Chondrocyte (in vitro differentiated cells): ENCODE measurements around the gene AASDH. TPM values are rescaled to one million over a fixed set of nuclear protein-coding genes. Genes with fewer than 3 reads are reported as not detected.

Experiments used
- DNase-seq: peaks from one replicate; pipeline ENCODE4 v3.0.0; 2021; ENCODE audit warnings: mixed read lengths, low spot score
- H3K27ac Mint-ChIP-seq: one replicate; pipeline ENCODE4 v1.8.0; 2021; ENCODE audit warnings: mild to moderate bottlenecking, moderate library complexity, mixed read lengths; ENCODE audit not compliant: unreplicated experiment
- H3K27me3 Mint-ChIP-seq: 2 replicates; pipeline ENCODE4 v1.8.0; 2021; ENCODE audit warnings: low read depth, mixed read lengths
- H3K36me3 Mint-ChIP-seq: 2 replicates; pipeline ENCODE4 v1.8.0; 2021; ENCODE audit warnings: low read depth, mixed read lengths
- H3K4me1 Mint-ChIP-seq: 2 replicates; pipeline ENCODE4 v1.8.0; 2021; ENCODE audit warnings: low read depth, mild to moderate bottlenecking, mixed read lengths
- H3K4me3 Mint-ChIP-seq: one replicate; pipeline ENCODE4 v1.8.0; 2021; ENCODE audit warnings: mild to moderate bottlenecking, moderate library complexity, mixed read lengths; ENCODE audit not compliant: unreplicated experiment
- H3K9me3 Mint-ChIP-seq: 2 replicates; pipeline ENCODE4 v1.8.0; 2021; ENCODE audit warnings: low read depth, mixed read lengths
- total RNA-seq: library from RNA; stranded (reverse); gene quantifications from 3 replicates; pipeline ENCODE4 v1.2.1, GENCODE V29; 2021
- TF ChIP-seq, protein P1 (sequence below): fragments of 200-600 bp; sonication (generic); IDR thresholded peaks from 2 replicates; pipeline ENCODE4 v1.5.0; 2021; ENCODE audit warnings: antibody characterized with exemption, mild to moderate bottlenecking, moderate library complexity

Gene AASDH
- total RNA-seq, 1 donor from 2014 or later = 7.9 TPM

- Mint-ChIP-seq H3K27ac (no peak overlapping the region), H3K27me3 (no peaks in the 10 kb centered on the region), H3K4me3 (no peak overlapping the region), H3K4me1 (no peaks in the 10 kb centered on the region), H3K36me3 (peaks cover 10% of the 10 kb centered on the region), H3K9me3 (no peaks in the 10 kb centered on the region)
- TF ChIP-seq, protein P1, sequence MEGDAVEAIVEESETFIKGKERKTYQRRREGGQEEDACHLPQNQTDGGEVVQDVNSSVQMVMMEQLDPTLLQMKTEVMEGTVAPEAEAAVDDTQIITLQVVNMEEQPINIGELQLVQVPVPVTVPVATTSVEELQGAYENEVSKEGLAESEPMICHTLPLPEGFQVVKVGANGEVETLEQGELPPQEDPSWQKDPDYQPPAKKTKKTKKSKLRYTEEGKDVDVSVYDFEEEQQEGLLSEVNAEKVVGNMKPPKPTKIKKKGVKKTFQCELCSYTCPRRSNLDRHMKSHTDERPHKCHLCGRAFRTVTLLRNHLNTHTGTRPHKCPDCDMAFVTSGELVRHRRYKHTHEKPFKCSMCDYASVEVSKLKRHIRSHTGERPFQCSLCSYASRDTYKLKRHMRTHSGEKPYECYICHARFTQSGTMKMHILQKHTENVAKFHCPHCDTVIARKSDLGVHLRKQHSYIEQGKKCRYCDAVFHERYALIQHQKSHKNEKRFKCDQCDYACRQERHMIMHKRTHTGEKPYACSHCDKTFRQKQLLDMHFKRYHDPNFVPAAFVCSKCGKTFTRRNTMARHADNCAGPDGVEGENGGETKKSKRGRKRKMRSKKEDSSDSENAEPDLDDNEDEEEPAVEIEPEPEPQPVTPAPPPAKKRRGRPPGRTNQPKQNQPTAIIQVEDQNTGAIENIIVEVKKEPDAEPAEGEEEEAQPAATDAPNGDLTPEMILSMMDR = no peak
- no peak for DNase-seq
These were observed 72.9 kb downstream of the AASDH start for GRCh38 chr4:56314207-56314915.

- H3K4me3 Mint-ChIP-seq = no peak overlapping the region
- TF ChIP-seq, protein P1 = no peak
- H3K4me1 Mint-ChIP-seq = no peaks in the 10 kb centered on the region
- H3K36me3 Mint-ChIP-seq = peaks cover 10% of the 10 kb centered on the region
- no peaks in the 10 kb centered on the region for H3K9me3 Mint-ChIP-seq
- no peak for DNase-seq
- no peaks in the 10 kb centered on the region for H3K27me3 Mint-ChIP-seq
- H3K27ac Mint-ChIP-seq = no peak overlapping the region
These were observed 74.2 kb downstream of the AASDH start for GRCh38 chr4:56313132-56313531.

- H3K4me3 Mint-ChIP-seq = no peak overlapping the region
- peaks cover 2% of the 10 kb centered on the region for H3K4me1 Mint-ChIP-seq
- no peak for DNase-seq
- H3K27me3 Mint-ChIP-seq = no peaks in the 10 kb centered on the region
- H3K9me3 Mint-ChIP-seq = no peaks in the 10 kb centered on the region
- peaks cover 8% of the 10 kb centered on the region for H3K36me3 Mint-ChIP-seq
- no peak overlapping the region for H3K27ac Mint-ChIP-seq
- TF ChIP-seq, protein P1 = no peak
These were observed 75.9 kb downstream of the AASDH start for GRCh38 chr4:56311299-56311975.

- no peaks in the 10 kb centered on the region for H3K9me3 Mint-ChIP-seq
- H3K36me3 Mint-ChIP-seq = peaks cover 7% of the 10 kb centered on the region
- no peak for DNase-seq
- no peak overlapping the region for H3K27ac Mint-ChIP-seq
- H3K4me3 Mint-ChIP-seq = no peak overlapping the region
- H3K4me1 Mint-ChIP-seq = peaks cover 7% of the 10 kb centered on the region
- TF ChIP-seq, protein P1 = no peak
- no peaks in the 10 kb centered on the region for H3K27me3 Mint-ChIP-seq
These were observed 76.7 kb downstream of the AASDH start for GRCh38 chr4:56310401-56311125.

- TF ChIP-seq, protein P1 = no peak
- no peaks in the 10 kb centered on the region for H3K9me3 Mint-ChIP-seq
- H3K4me3 Mint-ChIP-seq = no peak overlapping the region
- no peak for DNase-seq
- H3K27me3 Mint-ChIP-seq = no peaks in the 10 kb centered on the region
- H3K27ac Mint-ChIP-seq = no peak overlapping the region
- H3K4me1 Mint-ChIP-seq = peaks cover 12% of the 10 kb centered on the region
- H3K36me3 Mint-ChIP-seq = no peaks in the 10 kb centered on the region
These were observed 78.9 kb downstream of the AASDH start for GRCh38 chr4:56308384-56308783.
